Mononuclear cell (primary cell): ENCODE data around the gene TP53I3. TPM values are rescaled to one million over a fixed set of nuclear protein-coding genes. Genes with fewer than 3 reads are reported as not detected.
"Not testable (repeated sequence)": the region's sequence is repeated elsewhere in the genome, so short reads cannot be mapped to it uniquely, and the experiment has no call there.

ENCODE experiments used
- H3K27me3 ChIP-seq: 2 replicates; pipeline ENCODE4 v1.6.0; 2011; ENCODE audit warnings: low read length, control low read depth; ENCODE audit not compliant: insufficient read depth
- H3K4me1 ChIP-seq: 2 replicates; pipeline ENCODE4 v1.5.1; 2011; ENCODE audit warnings: mild to moderate bottlenecking, low read length, control low read depth; ENCODE audit not compliant: insufficient read depth
- H3K4me3 ChIP-seq: 2 replicates; pipeline ENCODE4 v1.5.1; 2011; ENCODE audit warnings: mild to moderate bottlenecking, low read length, moderate library complexity
- H3K9me3 ChIP-seq: 2 replicates; pipeline ENCODE4 v1.5.1; 2011; ENCODE audit warnings: low read depth, mild to moderate bottlenecking, control low read depth, low read length
- total RNA-seq: library from RNA; depleted of rRNA; stranded (reverse); fragments of >200 nt; gene quantifications from one replicate; pipeline ENCODE4 v1.2.3, GENCODE V29; 2012

The TP53I3 gene
- total RNA-seq = 5.6 TPM

- Histone ChIP-seq H3K4me1 (peaks cover 55% of the 10 kb centered on the region), H3K27me3 (no peaks in the 10 kb centered on the region), H3K4me3 (peak within 1 kb of the TSS; percentile 53), H3K9me3 (no peaks in the 10 kb centered on the region)
Observed at GRCh38 chr2:24084386-24085199, at the start of gene TP53I3. TP53I3 (minus strand) TSS chr2:24084834; CDS start chr2:24084326, 508 bp downstream.

GRCh38 chr2:24132543-24132942, 47.9 kb upstream of the TP53I3 start:
- H3K9me3 ChIP-seq = peaks cover 8% of the 10 kb centered on the region
- H3K4me1 ChIP-seq = no peaks in the 10 kb centered on the region
- H3K4me3 ChIP-seq = no peak overlapping the region
- no peaks in the 10 kb centered on the region for H3K27me3 ChIP-seq

GRCh38 chr2:24125956-24126355, 41.3 kb upstream of the TP53I3 start:
- peaks cover 20% of the 10 kb centered on the region for H3K4me1 ChIP-seq
- no peaks in the 10 kb centered on the region for H3K27me3 ChIP-seq
- H3K9me3 ChIP-seq = no peaks in the 10 kb centered on the region
- no peak overlapping the region for H3K4me3 ChIP-seq

- Histone ChIP-seq H3K27me3 (no peaks in the 10 kb centered on the region), H3K9me3 (no peaks in the 10 kb centered on the region), H3K4me1 (peaks cover 20% of the 10 kb centered on the region), H3K4me3 (peak overlapping the region; percentile 64)
Observed at GRCh38 chr2:24123922-24124580, 39.4 kb upstream of the TP53I3 start.

- peaks cover 20% of the 10 kb centered on the region for H3K4me1 ChIP-seq
- no peaks in the 10 kb centered on the region for H3K27me3 ChIP-seq
- peak within 1 kb of the TSS; percentile 64 for H3K4me3 ChIP-seq
- H3K9me3 ChIP-seq = no peaks in the 10 kb centered on the region
Observed at GRCh38 chr2:24123195-24123921, 38.7 kb upstream of the TP53I3 start, which contains the start of the genes FAM228B and PFN4. FAM228B (plus strand) TSS chr2:24123469; CDS start chr2:24124362, 893 bp downstream. PFN4 (minus strand) TSS chr2:24123334; CDS start chr2:24122535, 799 bp downstream.

- no peaks in the 10 kb centered on the region for H3K9me3 ChIP-seq
- H3K27me3 ChIP-seq = no peaks in the 10 kb centered on the region
- peak overlapping the region; percentile 64 for H3K4me3 ChIP-seq
- H3K4me1 ChIP-seq = peaks cover 20% of the 10 kb centered on the region
Observed at GRCh38 chr2:24122366-24123194, 37.9 kb upstream of the TP53I3 start.

- Histone ChIP-seq H3K9me3 (no peaks in the 10 kb centered on the region), H3K27me3 (no peaks in the 10 kb centered on the region), H3K4me1 (peaks cover 20% of the 10 kb centered on the region), H3K4me3 (no peak overlapping the region)
Observed at GRCh38 chr2:24121469-24121868, 36.8 kb upstream of the TP53I3 start.

GRCh38 chr2:24121066-24121465, 36.4 kb upstream of the TP53I3 start:
- Histone ChIP-seq H3K4me3 (no peak overlapping the region), H3K27me3 (no peaks in the 10 kb centered on the region), H3K4me1 (peaks cover 20% of the 10 kb centered on the region), H3K9me3 (no peaks in the 10 kb centered on the region)

GRCh38 chr2:24117902-24118301, 33.3 kb upstream of the TP53I3 start:
- H3K27me3 ChIP-seq = no peaks in the 10 kb centered on the region
- H3K4me1 ChIP-seq = peaks cover 6% of the 10 kb centered on the region
- H3K9me3 ChIP-seq = no peaks in the 10 kb centered on the region
- H3K4me3 ChIP-seq = no peak overlapping the region

- H3K4me1 ChIP-seq = no peaks in the 10 kb centered on the region
- no peaks in the 10 kb centered on the region for H3K9me3 ChIP-seq
- no peaks in the 10 kb centered on the region for H3K27me3 ChIP-seq
- no peak overlapping the region for H3K4me3 ChIP-seq
Observed at GRCh38 chr2:24115057-24115456, 30.4 kb upstream of the TP53I3 start.

GRCh38 chr2:24111407-24111901, 26.8 kb upstream of the TP53I3 start:
- Histone ChIP-seq H3K4me3 (no peak overlapping the region), H3K27me3 (no peaks in the 10 kb centered on the region), H3K4me1 (no peaks in the 10 kb centered on the region), H3K9me3 (peaks cover 3% of the 10 kb centered on the region)

GRCh38 chr2:24110660-24111303, 26.1 kb upstream of the TP53I3 start:
- Histone ChIP-seq H3K4me3 (no peak overlapping the region), H3K4me1 (no peaks in the 10 kb centered on the region), H3K9me3 (peaks cover 3% of the 10 kb centered on the region)

GRCh38 chr2:24109431-24109830, 24.8 kb upstream of the TP53I3 start:
- not testable (repeated sequence) for H3K27me3 ChIP-seq, H3K4me1 ChIP-seq, H3K4me3 ChIP-seq, H3K9me3 ChIP-seq

More at GRCh38 chr2:24110660-24111303, 26.1 kb upstream of the TP53I3 start:
- H3K27me3 ChIP-seq = no peaks in the 10 kb centered on the region

GRCh38 chr2:24107336-24107735, 22.7 kb upstream of the TP53I3 start:
- Histone ChIP-seq H3K9me3 (peaks cover 3% of the 10 kb centered on the region), H3K4me1 (no peaks in the 10 kb centered on the region), H3K27me3 (no peaks in the 10 kb centered on the region), H3K4me3 (no peak overlapping the region)
